ENCODE results near the gene CCDC34.

DNA sequence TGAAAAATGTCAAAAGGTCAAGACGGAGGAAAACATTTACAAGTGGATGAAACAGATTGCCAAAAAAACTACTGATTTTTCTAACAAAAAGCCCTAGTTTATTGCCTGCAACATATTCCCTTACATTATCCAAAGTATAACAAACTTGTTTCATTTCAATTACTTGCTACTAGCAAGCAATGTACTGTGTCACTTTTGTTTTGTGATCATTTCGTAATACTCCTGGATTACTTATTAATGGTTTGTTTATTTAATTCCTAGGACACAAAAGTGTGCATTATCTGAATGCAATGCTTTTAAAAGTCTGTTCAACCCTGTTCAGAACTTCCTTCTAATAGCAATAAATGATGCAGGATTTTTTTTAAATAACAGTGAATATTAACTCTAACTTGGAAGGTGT is 50.9 kb downstream of the CCDC34 start:
- no peak for TF ChIP-seq EZH2 (IDR thresholded peaks at IDR 0.05; ENCODE audit: borderline replicate concordance, low read length)
- TF ChIP-seq, protein P1, sequence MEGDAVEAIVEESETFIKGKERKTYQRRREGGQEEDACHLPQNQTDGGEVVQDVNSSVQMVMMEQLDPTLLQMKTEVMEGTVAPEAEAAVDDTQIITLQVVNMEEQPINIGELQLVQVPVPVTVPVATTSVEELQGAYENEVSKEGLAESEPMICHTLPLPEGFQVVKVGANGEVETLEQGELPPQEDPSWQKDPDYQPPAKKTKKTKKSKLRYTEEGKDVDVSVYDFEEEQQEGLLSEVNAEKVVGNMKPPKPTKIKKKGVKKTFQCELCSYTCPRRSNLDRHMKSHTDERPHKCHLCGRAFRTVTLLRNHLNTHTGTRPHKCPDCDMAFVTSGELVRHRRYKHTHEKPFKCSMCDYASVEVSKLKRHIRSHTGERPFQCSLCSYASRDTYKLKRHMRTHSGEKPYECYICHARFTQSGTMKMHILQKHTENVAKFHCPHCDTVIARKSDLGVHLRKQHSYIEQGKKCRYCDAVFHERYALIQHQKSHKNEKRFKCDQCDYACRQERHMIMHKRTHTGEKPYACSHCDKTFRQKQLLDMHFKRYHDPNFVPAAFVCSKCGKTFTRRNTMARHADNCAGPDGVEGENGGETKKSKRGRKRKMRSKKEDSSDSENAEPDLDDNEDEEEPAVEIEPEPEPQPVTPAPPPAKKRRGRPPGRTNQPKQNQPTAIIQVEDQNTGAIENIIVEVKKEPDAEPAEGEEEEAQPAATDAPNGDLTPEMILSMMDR (conservative IDR thresholded peaks at IDR 0.05 in 1 of 2, IDR thresholded peaks at IDR 0.05 in 1 of 2; ENCODE audit: extremely low read depth in 1 of 2, insufficient read depth in 1 of 2, low read depth in 1 of 2, low read length in 2 of 2) = no peak

Measured in mammary epithelial cell (primary cell).